Stimulated activated CD8-positive, alpha-beta memory T cell treated with anti-CD3 and anti-CD28 coated beads, Interleukin-7, amount 100 ng/mL, for 4 hours (primary cell): Measurements from ENCODE around the gene CMTR2.

ENCODE experiments used
- DNase-seq, 2 donors: peaks; one replicate each; pipeline ENCODE4 v3.0.0-alpha.2; 2020; ENCODE audit warnings: low read depth in 2 of 2

Gene CMTR2

DNA sequence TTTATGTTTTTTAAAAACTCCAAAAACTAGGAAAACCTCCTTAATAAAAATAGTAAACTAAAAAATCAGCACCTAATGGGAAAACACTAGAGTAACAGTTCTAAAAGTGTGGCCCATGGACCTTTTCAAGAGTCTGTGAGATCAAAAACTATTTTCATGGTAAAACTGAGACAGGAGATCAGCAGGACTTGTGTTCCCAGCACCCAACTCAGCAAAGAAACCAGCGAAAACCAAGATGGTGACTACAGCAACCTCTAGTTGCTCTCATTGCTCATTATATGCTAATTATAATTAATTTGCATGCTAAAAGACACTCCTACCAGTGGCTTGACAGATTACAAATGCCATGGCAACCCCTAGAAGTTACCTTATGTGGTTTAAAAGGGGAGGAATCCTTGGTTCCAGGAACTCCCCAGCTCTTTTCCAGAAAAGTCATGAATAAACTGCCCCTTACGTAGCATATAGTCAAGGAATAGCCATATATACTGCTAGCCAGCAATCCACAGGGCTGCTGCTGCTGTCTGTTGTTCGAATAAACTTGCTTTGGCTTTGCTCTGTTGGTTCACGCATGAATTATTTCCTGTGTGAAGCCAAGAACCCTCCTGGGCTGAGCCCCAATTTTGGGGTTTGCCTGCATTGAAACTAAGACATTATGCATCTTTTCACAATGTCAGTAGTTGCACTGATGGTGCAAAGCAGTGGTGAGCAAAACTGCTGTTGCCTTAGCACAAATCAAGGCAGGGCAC, 12.4 kb downstream of the CMTR2 start:
- DNase-seq, result no peak

DNA sequence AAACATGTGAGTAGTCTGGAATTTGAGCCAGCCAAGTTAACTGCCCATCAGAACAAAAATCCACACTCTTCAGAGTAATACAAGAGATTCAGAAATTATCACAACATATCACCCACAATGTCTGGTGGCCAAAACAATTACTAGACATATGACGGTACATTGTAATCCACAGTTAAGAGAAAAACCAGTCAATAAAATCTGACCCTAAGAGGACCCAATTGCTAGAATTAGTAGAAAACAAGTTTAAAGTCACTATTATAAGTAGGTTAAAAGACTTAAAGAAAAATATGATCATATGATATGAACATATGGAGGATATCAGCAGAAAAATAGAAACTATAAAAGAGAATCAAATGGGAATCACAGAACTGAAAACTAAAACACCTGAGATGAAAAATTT, 15.8 kb downstream of the CMTR2 start:
- DNase-seq, result no peak

DNA sequence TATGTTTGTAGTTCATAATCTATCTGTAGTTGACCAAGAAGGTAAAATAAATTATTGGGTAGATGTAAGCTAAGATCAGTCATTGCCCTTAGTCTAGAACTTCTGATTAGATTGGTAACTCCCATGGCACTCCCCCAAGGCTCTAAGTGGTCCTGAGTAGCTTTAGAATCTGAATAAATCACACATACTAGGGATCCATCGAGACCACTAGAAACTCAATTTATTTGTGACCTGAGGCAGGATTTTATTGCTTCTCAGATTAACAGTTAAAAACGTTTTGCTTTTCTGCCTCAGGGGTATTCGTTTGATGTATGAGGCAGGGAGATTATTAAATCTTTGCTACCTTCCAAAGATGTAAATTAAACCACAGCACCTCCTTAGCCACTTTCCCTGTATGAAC, 24.9 kb downstream of the CMTR2 start:
- DNase-seq, result no peak

DNA sequence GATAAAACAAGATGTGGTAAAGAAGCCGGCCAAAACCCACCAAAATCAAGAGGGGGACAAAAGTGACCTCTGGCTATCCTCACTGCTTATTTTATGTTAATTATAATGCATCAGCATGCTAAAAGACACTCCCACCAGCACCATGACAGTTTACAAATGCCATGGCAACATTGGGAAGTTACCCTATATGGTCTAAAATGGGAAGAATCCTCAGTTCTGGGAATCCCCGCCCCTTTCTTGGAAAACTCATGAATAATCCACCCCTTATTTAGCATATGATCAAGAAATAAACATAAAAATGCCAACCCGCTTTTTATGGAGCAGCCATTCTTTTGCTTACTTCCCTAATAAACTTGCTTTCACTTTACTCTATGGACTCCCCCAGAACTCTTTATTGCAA, 25.6 kb downstream of the CMTR2 start:
- no peak for DNase-seq

DNA sequence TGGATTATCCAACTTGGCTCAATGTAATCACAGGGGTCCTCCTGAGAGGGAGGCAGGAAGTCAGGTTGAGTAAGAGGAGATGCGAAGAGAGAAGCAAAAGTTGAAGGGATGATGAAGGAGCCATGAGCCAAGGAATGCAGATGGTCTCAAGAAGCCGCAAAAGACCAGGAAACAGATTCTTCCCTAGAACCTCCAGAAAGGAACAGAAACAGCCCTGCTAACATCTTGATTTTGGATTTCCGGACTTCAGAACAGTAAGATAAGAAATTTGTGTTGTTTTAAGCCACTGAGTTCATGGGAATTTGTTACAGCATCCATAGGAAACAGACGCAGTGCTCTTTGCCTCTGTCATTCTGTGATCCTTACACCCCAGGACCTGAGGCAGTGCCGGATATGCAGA, 26.8 kb downstream of the CMTR2 start:
- no peak for DNase-seq

DNA sequence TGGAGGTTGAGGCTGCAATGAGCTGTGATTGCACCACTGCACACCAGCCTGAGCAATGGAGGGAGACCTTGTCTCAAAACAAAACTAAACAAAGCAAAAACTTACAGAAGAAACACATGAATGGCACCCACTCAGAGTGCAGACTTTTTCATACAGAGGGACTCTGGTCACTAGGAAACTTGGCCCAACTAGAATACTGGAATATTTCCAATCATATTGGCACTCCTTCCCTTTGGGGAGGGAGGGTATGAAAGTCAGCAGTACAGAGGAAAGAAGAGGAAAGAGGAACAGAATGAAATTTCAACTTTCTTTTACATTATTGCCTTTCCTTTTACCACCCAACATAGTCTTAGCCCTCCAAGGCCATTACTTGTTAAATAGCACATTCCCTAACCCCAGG, 28.2 kb downstream of the CMTR2 start:
- no peak for DNase-seq

DNA sequence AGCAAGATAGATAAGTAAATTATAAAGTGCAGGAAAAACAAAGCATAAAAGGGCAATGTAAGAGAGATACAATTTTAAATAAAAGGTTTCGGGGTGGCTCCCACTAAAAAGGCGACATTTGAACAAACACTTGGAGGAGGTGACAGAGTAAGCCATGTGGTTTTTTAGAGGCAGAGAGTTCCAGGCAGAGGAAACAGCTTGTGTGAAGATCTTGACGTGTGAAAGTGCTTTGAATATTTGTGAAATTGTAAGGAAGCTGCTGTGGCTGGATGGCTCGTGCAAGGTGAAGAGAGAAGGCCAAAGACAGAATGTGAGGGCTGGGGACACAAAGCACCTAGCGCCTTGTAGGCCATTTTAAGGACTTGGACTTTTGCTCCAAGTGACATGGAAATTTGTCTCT, 30.1 kb downstream of the CMTR2 start:
- no peak for DNase-seq

DNA sequence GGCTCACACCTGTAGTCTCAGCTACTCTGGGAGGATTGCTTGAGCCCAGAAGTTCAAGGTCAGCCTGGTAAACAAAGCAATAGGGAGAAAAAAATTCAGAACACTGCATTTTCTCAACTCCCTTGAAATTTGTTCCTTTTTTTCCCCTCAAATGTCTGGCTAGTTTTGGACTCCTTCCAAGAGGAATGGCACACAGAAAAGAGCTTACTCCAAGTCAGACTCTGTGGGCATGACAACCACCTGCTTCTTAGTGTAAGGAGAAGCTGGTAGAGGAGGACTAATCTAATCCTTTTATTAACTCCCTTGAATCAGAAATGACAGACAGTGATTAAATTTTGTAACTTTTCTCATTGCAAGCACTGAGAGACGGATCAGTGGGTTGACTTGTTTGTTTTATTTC, 30.8 kb downstream of the CMTR2 start:
- no peak for DNase-seq

DNA sequence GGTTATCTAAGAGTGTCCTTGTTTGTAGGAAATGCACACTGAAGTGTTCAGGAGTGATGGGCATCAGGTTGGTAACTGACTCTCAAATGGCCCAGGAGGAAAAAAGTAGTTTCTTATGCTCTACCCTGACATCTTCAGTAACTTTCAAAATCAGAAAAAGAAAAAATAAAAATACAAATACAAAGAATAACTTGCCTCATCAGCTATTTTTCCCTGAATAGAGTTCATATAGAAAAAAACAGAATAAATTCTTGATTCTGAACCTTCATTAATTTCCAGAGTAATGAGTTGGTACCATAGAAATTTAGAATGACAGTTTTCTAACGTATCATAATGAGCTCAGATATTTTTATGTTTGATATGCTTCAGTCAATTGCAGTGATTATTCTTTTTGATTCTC, 31.4 kb downstream of the CMTR2 start:
- no peak for DNase-seq

DNA sequence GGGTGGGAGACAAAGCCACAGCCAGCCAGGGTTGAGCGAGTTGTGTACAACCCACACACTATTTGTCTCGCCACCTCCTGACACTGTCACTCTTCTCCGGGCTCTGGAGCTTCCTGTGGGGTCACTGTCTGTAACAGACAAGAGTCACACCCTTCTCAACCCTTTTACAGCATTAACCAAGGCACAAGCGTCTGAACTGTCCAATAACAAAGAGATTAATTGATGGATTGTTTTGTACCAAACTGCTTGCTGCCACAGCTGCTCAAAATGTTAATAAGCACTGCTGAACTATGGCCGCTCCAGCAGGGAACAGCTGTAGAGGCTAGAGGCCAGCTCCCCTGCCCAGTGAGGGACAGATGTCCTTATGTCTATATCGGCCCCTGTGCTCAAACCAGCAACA, 33.5 kb downstream of the CMTR2 start:
- no peak for DNase-seq

DNA sequence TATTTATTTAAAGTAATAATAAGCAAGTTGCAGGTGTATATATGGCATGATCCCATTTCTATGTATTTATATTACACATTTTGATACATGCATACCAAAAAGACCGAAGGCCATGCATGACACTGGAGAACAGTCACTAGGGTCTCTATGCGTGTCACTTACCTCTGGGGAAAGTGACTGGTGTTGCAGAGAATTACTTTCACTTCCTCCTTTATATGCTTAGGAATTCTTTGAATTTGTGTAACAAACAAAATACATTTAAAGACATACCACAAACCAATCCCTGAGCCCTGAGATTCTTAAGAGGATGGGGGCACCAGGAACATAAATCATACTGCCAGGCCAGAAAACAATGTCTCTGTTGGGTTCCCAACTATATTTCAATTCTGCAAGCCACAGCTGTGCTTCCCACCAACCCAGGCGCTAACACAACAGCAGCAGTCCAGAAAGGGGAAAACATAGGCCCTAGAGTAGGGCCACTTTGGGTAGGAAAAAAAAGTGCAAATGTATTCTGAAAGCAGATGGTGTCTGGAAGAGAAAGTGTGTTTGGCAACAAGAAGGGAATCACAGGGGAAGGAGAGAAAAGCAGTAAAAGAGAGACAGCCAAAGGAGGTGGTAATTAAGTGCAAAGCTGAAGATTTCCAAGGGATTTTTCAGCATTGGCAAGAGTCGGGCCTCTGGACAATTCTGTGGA, 34.2 kb downstream of the CMTR2 start:
- DNase-seq, result no peak

DNA sequence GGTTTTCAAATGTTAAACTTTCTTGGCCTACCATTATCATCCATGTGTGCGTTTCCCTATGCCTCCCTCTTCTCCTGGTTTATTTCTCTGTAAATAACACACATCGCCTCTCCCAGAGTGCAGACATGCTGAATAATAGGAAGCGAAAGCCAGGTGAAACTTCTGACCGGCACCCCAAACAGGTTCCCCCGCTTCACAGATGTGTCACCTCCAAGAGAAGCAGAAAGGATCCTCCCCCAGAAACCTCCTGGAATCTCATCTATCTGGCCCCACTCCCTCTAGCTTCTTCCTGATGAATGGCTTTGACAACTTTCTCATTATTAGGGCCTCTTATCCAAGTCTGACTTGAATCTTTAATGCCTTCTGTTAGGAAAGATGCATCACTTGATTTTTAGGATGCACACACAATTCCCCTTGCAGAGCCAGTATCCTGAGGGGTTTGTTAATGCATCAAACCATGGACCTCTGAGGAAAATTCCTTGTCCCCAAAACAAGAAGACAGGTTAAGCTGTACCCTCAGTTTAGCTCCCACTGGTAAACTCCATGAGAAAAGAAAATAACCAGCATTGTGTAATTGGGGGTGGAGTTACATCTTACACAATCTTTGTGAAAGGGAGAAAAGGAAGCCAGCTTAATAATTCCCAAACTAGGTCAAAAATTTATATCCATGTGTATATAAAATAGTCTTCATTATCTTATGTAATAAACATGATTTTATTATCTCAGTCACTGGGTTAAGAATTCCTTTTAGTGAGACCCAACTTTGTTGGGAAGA, 38.6 kb downstream of the CMTR2 start:
- DNase-seq, result no peak

DNA sequence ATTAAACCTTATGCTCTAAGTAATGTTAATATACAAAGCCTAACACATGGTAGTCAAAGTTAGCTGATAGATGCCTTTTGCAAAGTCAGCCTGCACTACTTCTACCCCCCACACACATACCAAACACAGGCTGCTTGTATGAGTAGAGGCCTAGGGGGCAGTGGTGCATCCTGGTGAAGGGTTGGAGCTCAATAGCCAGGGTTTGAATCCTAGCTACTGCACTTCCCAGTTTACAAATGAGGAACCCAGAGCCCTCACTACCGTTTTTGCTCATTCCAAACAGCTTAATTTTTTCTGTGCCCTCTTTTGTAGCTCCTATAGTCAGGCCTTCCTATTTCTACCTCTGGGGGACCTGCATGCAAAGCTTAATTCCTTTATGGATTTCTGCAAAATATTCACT, 39.8 kb downstream of the CMTR2 start:
- DNase-seq, result no peak

DNA sequence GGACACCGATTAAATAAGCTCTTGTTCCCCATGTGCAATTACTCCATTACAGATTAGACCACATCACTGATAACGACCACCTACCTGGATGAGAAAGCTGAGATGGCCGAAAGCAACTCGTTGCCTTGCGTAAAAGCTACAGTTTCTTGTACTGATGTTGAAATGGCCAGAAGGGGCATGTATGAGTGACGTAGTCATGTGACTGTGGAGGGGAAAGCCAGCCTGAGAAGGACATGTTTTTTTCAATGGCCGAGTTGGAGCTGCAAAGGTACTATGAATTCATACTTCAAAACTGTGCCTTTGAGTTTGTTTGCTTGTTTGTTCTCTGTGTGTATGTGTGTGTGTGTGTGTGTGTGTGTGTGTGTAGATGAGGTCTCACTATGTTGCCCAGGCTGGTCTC, 41.7 kb downstream of the CMTR2 start:
- DNase-seq, result no peak

DNA sequence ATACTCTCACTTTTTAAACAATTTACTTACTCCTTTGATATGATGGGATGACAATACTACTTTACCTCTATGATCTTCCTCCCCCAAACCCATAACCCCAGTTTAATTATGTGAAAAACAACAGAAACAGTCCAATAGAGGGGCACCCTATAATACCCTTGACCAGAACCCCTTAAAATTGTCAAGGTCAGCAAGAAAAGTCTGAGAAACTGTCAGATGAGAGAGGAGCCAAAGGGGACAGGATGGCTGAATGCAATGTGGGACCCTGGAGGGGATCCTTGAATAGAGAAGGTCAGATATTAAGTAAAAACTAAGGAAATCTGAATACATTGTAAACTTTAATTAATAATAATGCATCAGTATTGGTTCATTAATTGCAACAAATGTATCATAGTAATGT, 42.9 kb downstream of the CMTR2 start:
- DNase-seq, result no peak

DNA sequence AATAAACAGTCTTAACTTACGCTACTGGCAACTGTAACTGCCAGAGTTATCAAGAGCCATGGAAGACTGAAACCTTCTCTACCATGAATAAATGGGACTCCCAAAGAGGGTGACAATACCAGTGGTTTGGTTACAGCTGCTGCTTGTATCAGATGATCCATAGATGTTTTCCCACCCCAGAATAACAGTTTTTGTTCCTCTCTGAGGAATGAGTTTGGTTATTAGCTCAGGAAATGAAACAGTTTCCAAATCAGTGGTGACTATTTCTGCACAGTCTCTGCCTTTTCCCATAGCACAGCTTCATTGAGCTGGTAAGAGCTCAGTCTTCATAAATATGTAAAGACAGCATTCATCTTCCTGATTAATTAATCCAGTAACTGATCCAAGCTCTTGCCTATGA, 44.7 kb downstream of the CMTR2 start:
- no peak for DNase-seq

DNA sequence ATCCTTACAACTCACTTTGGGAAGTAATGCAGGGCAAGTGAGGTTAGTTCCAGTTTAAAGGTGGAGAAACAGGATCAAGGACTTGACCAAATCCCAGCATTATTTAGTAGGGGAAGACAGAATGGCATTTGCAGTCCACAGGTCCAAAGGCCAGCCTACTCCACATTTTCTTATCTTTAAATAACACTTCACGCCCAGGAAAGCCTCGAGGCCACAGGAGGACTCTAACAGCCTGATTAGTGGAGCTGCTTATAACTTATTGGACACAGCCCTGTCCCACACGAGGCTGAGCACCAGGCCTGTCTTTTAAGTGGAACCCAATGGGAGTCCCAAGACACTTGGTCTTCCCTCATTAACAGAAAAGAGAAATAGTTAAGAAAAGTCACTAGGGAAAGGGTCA, 46.6 kb downstream of the CMTR2 start:
- no peak for DNase-seq

DNA sequence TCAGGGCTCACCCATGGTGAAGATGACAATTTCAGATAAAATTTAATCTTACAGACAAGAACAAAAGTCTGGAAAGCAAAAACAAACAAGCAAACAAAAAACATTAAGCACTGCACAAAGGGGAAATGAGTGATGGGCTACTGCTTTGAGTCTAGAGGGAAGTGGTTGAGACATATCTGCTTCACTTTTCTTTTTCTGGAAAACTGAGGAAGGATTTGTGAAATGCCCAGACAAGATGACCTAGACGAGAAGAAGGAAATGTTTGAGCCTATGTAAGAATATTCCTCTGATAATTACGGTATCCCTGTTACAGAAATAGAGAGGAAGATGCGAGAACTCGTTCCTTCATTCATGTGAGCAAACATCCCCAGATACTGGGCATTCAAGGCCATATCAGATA, 47.2 kb downstream of the CMTR2 start:
- DNase-seq, result no peak
